ENCODE data around the gene SERGEF. TPM values are rescaled to one million over a fixed set of nuclear protein-coding genes. Genes with fewer than 3 reads are reported as not detected.
A peak's percentile ranks its signal among the peaks of the same experiment; 100 is the strongest.

Gene SERGEF
- total RNA-seq (10 to 100 TPM; 45.9 to 59.1 (median 55.9) TPM), total RNA-seq (3.9 to 26.0 (median 17.0) reads per million in 29 experiments)
- 89.0 TPM for total RNA-seq (2013)

GRCh38 chr11:18012906-18013781 is at the start of gene SERGEF:
Gene SERGEF, minus strand, starts transcription at chr11:18013047. Its CDS starts 37 bp downstream, at chr11:18013010.
- H3K4me3 ChIP-seq (ENCODE audit: control insufficient read depth in 1 of 2, extremely low read depth in 1 of 2, low read length in 1 of 2), result peak within 1 kb of the TSS; percentile 61 to 97
- DNase-seq, result peak; percentile 78 to 96 (median 87)
- Mint-ChIP-seq H3K27ac (peak within 1 kb of the TSS; percentile 97 to 98), H3K4me1 (peaks cover 29 to 35% (median 34%) of the 10 kb centered on the region in 3 donors), H3K4me3 (peak within 1 kb of the TSS; percentile 96 to 100 (median 99)), H3K9me3 (peaks cover 0 to 4% (median 0%) of the 10 kb centered on the region in 3 donors), H3K27me3 (no peaks in the 10 kb centered on the region), H3K36me3 (no peaks in the 10 kb centered on the region)
- H3K27ac ChIP-seq (ENCODE audit: low read length), result peak within 1 kb of the TSS; percentile 89
- no peaks in the 10 kb centered on the region for H3K27me3 ChIP-seq (replicated peaks in 1 of 2; ENCODE audit: control insufficient read depth in 2 of 2, extremely low read depth in 1 of 2, insufficient read depth in 2 of 2, low read length in 1 of 2)
- CTCF ChIA-PET, result interaction anchor here (0.6 to 1.5 kb wide), 6 partner anchors 18 to 93 kb away, joined by 3 to 6 read pairs (median 4); partner anchors contain the start of gene SAAL1 (in 1 of the 2)
- ATAC-seq (replicated peaks in 1 of 4), result peak; percentile 88 to 92 (median 90)
- peaks cover 7 to 25% of the 10 kb centered on the region in 2 experiments for H3K4me1 ChIP-seq (ENCODE audit: control insufficient read depth in 1 of 2, extremely low read depth in 1 of 2, insufficient read depth in 2 of 2, low read length in 2 of 2)
- H3K9me3 ChIP-seq, result no peaks in the 10 kb centered on the region
- H3K36me3 ChIP-seq (ENCODE audit: control insufficient read depth in 2 of 2, extremely low read depth in 1 of 2, insufficient read depth in 1 of 2, low read length in 1 of 2), result no peaks in the 10 kb centered on the region
- POLR2A ChIA-PET, result interaction anchor here (0.7 to 1.1 kb wide), 3 partner anchors 11 to 513 kb away, joined by 3 read pairs; no protein-coding TSS in a partner anchor
- under 1% methylated on average over 81 of the region's 93 CpGs for WGBS (ENCODE audit: insufficient coverage)

GRCh38 chr11:18061351-18061750 is 48.5 kb upstream of the SERGEF start:
- DNase-seq, result no peak
- no peaks in the 10 kb centered on the region for H3K9me3 ChIP-seq
- Mint-ChIP-seq H3K4me3 (no peak overlapping the region), H3K27me3 (no peaks in the 10 kb centered on the region), H3K4me1 (no peaks in the 10 kb centered on the region), H3K27ac (no peak overlapping the region), H3K9me3 (no peaks in the 10 kb centered on the region), H3K36me3 (peaks cover 4% of the 10 kb centered on the region)
- H3K36me3 ChIP-seq (ENCODE audit: control insufficient read depth in 2 of 2, extremely low read depth in 1 of 2, insufficient read depth in 1 of 2, low read length in 1 of 2), result no peaks in the 10 kb centered on the region
- no peak for ATAC-seq (replicated peaks in 1 of 4)
- ChIA-PET POLR2A (no interaction called here), CTCF (no interaction called here)
- no peaks in the 10 kb centered on the region for H3K27me3 ChIP-seq (replicated peaks in 1 of 2; ENCODE audit: control insufficient read depth in 2 of 2, extremely low read depth in 1 of 2, insufficient read depth in 2 of 2, low read length in 1 of 2)
- H3K27ac ChIP-seq (ENCODE audit: low read length), result no peak overlapping the region
- H3K4me1 ChIP-seq (ENCODE audit: control insufficient read depth in 1 of 2, extremely low read depth in 1 of 2, insufficient read depth in 2 of 2, low read length in 2 of 2), result no peaks in the 10 kb centered on the region
- 100% methylated on average over 1 of the region's 2 CpGs for WGBS (ENCODE audit: insufficient coverage)
- no peak overlapping the region for H3K4me3 ChIP-seq (ENCODE audit: control insufficient read depth in 1 of 2, extremely low read depth in 1 of 2, low read length in 1 of 2)

GRCh38 chr11:18056561-18057181 is 43.8 kb upstream of the SERGEF start:
- Mint-ChIP-seq H3K4me3 (no peak overlapping the region), H3K27me3 (no peaks in the 10 kb centered on the region), H3K4me1 (no peaks in the 10 kb centered on the region), H3K27ac (no peak overlapping the region), H3K9me3 (no peaks in the 10 kb centered on the region), H3K36me3 (peaks cover 3% of the 10 kb centered on the region)
- CTCF ChIA-PET, result no interaction called here
- H3K36me3 ChIP-seq (ENCODE audit: control insufficient read depth in 2 of 2, extremely low read depth in 1 of 2, insufficient read depth in 1 of 2, low read length in 1 of 2), result no peaks in the 10 kb centered on the region
- no peak for ATAC-seq (replicated peaks in 1 of 4)
- no peaks in the 10 kb centered on the region for H3K27me3 ChIP-seq (replicated peaks in 1 of 2; ENCODE audit: control insufficient read depth in 2 of 2, extremely low read depth in 1 of 2, insufficient read depth in 2 of 2, low read length in 1 of 2)
- no peaks in the 10 kb centered on the region for H3K9me3 ChIP-seq
- no peak overlapping the region for H3K4me3 ChIP-seq (ENCODE audit: control insufficient read depth in 1 of 2, extremely low read depth in 1 of 2, low read length in 1 of 2)
- no peaks in the 10 kb centered on the region for H3K4me1 ChIP-seq (ENCODE audit: control insufficient read depth in 1 of 2, extremely low read depth in 1 of 2, insufficient read depth in 2 of 2, low read length in 2 of 2)
- no peak overlapping the region for H3K27ac ChIP-seq (ENCODE audit: low read length)
- POLR2A ChIA-PET, result no interaction called here
- no CpG with 5 or more reads among the region's 1 CpG for WGBS (ENCODE audit: insufficient coverage)
- DNase-seq, result no peak

GRCh38 chr11:18054511-18055103 is 41.8 kb upstream of the SERGEF start:
- no peaks in the 10 kb centered on the region for H3K4me1 ChIP-seq (ENCODE audit: control insufficient read depth in 1 of 2, extremely low read depth in 1 of 2, insufficient read depth in 2 of 2, low read length in 2 of 2)
- Mint-ChIP-seq H3K9me3 (no peaks in the 10 kb centered on the region), H3K4me3 (no peak overlapping the region), H3K36me3 (peaks cover 3% of the 10 kb centered on the region), H3K27me3 (no peaks in the 10 kb centered on the region), H3K4me1 (no peaks in the 10 kb centered on the region), H3K27ac (no peak overlapping the region)
- H3K9me3 ChIP-seq, result no peaks in the 10 kb centered on the region
- 96% methylated on average over 9 of the region's 10 CpGs for WGBS (ENCODE audit: insufficient coverage)
- CTCF ChIA-PET, result interaction anchor here in 1 of 2 donors (0.7 kb wide), 1 partner anchor 1225 kb away, joined by 3 read pairs; no protein-coding TSS in a partner anchor
- H3K36me3 ChIP-seq (ENCODE audit: control insufficient read depth in 2 of 2, extremely low read depth in 1 of 2, insufficient read depth in 1 of 2, low read length in 1 of 2), result no peaks in the 10 kb centered on the region
- no peak overlapping the region for H3K4me3 ChIP-seq (ENCODE audit: control insufficient read depth in 1 of 2, extremely low read depth in 1 of 2, low read length in 1 of 2)
- H3K27ac ChIP-seq (ENCODE audit: low read length), result no peak overlapping the region
- POLR2A ChIA-PET, result interaction anchor here in 1 of 2 donors (0.6 kb wide), 1 partner anchor 9 kb away, joined by 5 read pairs; no protein-coding TSS in a partner anchor
- H3K27me3 ChIP-seq (replicated peaks in 1 of 2; ENCODE audit: control insufficient read depth in 2 of 2, extremely low read depth in 1 of 2, insufficient read depth in 2 of 2, low read length in 1 of 2), result no peaks in the 10 kb centered on the region
- ATAC-seq (replicated peaks in 1 of 4), result no peak
- no peak for DNase-seq

DNA sequence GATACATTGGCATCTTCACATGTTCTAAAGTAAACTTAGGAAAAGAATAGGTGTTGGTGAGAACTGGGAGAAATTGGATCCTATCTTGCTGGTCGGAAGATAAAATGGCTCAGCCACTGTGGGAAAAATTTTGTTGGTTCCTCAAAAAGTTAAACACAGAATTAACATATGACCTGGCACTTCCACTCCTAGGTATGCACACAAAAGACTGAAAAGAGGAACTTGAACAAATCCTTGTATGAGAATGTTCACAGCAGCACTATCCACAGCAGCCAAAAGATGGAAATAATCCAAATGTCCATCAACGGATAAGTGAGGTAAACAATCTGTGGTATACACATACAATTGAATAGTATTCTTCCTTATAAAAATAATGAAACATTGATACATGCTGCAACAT is 38.0 kb upstream of the SERGEF start:
- H3K4me1 Mint-ChIP-seq, result no peaks in the 10 kb centered on the region
- Histone ChIP-seq H3K4me3 (ENCODE audit: control insufficient read depth in 1 of 2, extremely low read depth in 1 of 2, low read length in 1 of 2) (no peak overlapping the region), H3K4me1 (ENCODE audit: control insufficient read depth in 1 of 2, extremely low read depth in 1 of 2, insufficient read depth in 2 of 2, low read length in 2 of 2) (no peaks in the 10 kb centered on the region), H3K27ac (ENCODE audit: low read length) (no peak overlapping the region), H3K9me3 (no peaks in the 10 kb centered on the region), H3K27me3 (replicated peaks in 1 of 2; ENCODE audit: control insufficient read depth in 2 of 2, extremely low read depth in 1 of 2, insufficient read depth in 2 of 2, low read length in 1 of 2) (peaks cover 5 to 6% of the 10 kb centered on the region in 2 experiments), H3K36me3 (ENCODE audit: control insufficient read depth in 2 of 2, extremely low read depth in 1 of 2, insufficient read depth in 1 of 2, low read length in 1 of 2) (no peaks in the 10 kb centered on the region)
- ATAC-seq (replicated peaks in 1 of 4), result no peak
- peaks cover 17 to 28% of the 10 kb centered on the region in 2 donors for H3K27me3 Mint-ChIP-seq
- ChIA-PET POLR2A (no interaction called here), CTCF (no interaction called here)
- H3K4me3 Mint-ChIP-seq, result no peak overlapping the region
- peaks cover 0 to 15% (median 13%) of the 10 kb centered on the region in 3 donors for H3K9me3 Mint-ChIP-seq
- no CpG with 5 or more reads among the region's 2 CpGs for WGBS (ENCODE audit: insufficient coverage)
- no peak overlapping the region for H3K27ac Mint-ChIP-seq
- DNase-seq, result no peak
- H3K36me3 Mint-ChIP-seq, result peaks cover 9% of the 10 kb centered on the region

GRCh38 chr11:18046116-18046777 is 33.4 kb upstream of the SERGEF start, which contains the start of gene TPH1:
Gene TPH1, minus strand, starts transcription at chr11:18046269. Its CDS starts 5,507 bp downstream, at chr11:18040762.
- peaks cover 7 to 12% of the 10 kb centered on the region in 2 experiments for H3K27me3 ChIP-seq (replicated peaks in 1 of 2; ENCODE audit: control insufficient read depth in 2 of 2, extremely low read depth in 1 of 2, insufficient read depth in 2 of 2, low read length in 1 of 2)
- no peaks in the 10 kb centered on the region for H3K4me1 ChIP-seq (ENCODE audit: control insufficient read depth in 1 of 2, extremely low read depth in 1 of 2, insufficient read depth in 2 of 2, low read length in 2 of 2)
- Mint-ChIP-seq H3K27me3 (peaks cover 42 to 54% of the 10 kb centered on the region in 2 donors), H3K4me3 (no peak within 1 kb of the TSS), H3K36me3 (peaks cover 10% of the 10 kb centered on the region), H3K4me1 (no peaks in the 10 kb centered on the region), H3K9me3 (peaks cover 0 to 15% (median 13%) of the 10 kb centered on the region in 3 donors), H3K27ac (no peak within 1 kb of the TSS)
- ChIA-PET POLR2A (interaction anchor here in 1 of 2 donors (0.5 kb wide), 1 partner anchor 645 kb away, joined by 3 read pairs; no protein-coding TSS in a partner anchor), CTCF (no interaction called here)
- H3K36me3 ChIP-seq (ENCODE audit: control insufficient read depth in 2 of 2, extremely low read depth in 1 of 2, insufficient read depth in 1 of 2, low read length in 1 of 2), result no peaks in the 10 kb centered on the region
- WGBS (ENCODE audit: insufficient coverage), result 38% methylated on average over 18 of the region's 36 CpGs
- H3K4me3 ChIP-seq (ENCODE audit: control insufficient read depth in 1 of 2, extremely low read depth in 1 of 2, low read length in 1 of 2), result no peak within 1 kb of the TSS
- no peaks in the 10 kb centered on the region for H3K9me3 ChIP-seq
- ATAC-seq (replicated peaks in 1 of 4), result no peak
- H3K27ac ChIP-seq (ENCODE audit: low read length), result no peak within 1 kb of the TSS
- peak in 1 of 35 experiments; percentile 3 for DNase-seq

Data from T-cell (primary cell).